Stimulated activated CD8-positive, alpha-beta memory T cell treated with anti-CD3 and anti-CD28 coated beads, Interleukin-15, amount 100 ng/mL, for 1 hour (primary cell): ENCODE data around the gene KLHL17.
"Not testable (repeated sequence)": the region's sequence is repeated elsewhere in the genome, so short reads cannot be mapped to it uniquely, and the experiment has no call there.

ENCODE experiments used
- DNase-seq: peaks from one replicate; pipeline ENCODE4 v3.0.0-alpha.2; 2020; ENCODE audit warnings: low read depth

Gene KLHL17

DNA sequence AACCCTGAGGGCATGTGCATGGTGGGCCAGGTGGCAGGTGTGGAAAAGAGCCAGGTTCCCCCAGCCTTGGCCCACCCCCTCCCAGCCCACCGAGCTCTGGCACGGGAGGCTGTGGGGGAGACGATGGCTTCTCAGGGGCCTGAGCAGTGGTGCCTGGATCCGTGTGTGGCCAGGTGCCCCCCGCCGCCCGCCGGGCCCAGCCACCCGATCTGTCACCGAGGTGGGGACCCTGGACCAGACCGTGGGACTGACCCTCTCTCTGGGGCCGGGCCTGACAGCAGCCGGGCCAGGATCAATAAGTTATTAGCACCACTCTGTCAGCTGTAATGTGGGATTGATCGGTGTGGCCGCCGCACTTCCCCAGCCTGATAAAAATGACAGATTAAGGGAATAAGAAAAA is 22.9 kb upstream of the KLHL17 start:
- no peak for DNase-seq

DNA sequence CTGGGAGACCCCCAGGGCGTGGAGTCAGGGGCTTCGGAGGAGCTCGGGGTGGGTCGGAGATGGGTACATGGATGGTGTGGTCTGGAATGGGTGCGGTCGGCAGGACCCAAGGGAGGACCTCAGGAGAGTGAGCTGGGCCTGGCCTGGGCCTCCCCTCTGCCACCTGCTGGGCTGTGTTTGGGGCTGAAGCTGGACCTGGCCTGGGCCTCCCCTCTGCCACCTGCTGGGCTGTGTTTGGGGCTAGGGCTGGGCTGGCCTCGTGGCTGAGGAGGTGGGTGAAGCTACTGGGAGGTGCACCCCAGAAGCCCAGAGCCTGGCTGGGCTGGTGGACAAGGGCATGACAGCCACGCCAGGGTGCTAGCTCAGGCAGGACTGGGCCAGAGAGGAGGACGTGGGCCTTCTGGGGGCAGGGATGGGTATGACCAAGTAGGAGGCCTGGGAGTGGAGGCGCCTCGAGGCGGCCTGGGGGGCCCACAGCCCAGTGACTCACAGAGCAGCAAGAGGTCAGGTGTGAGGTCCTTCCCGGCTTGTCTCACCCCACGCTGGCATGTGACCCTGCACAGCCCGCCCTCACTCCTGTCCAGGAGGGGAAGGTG is 22.2 kb upstream of the KLHL17 start:
- DNase-seq = no peak

DNA sequence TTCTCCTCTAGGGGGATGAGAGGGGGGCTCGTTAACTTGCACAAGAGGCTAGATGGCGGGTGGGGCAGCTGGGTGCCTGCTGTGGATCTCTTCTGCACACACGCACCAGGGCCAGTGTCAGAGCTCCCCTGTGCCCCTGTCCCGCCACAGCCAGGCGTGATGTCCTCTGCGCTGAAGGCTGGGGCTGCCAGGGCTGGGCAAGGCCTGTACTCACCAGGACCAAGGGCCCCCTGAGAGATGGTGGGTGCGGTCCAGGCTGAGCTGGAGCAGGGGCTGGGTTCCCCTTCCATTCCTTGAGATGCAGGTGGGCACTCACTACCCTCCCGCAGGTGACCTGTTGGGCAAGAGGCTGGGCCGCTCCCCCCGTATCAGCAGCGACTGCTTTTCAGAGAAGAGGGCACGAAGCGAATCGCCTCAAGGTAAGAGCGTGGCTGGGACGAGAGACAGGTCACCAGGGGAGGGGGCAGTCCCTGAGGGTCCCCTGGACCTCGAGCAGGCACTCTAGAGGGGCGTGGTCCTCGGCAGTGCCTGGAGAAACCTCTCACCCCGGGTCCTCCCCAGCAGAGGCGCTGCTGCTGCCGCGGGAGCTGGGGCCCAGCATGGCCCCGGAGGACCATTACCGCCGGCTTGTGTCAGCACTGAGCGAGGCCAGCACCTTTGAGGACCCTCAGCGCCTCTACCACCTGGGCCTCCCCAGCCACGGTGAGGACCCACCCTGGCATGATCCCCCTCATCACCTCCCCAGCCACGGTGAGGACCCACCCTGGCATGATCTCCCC is 21.5 kb upstream of the KLHL17 start:
- no peak for DNase-seq

DNA sequence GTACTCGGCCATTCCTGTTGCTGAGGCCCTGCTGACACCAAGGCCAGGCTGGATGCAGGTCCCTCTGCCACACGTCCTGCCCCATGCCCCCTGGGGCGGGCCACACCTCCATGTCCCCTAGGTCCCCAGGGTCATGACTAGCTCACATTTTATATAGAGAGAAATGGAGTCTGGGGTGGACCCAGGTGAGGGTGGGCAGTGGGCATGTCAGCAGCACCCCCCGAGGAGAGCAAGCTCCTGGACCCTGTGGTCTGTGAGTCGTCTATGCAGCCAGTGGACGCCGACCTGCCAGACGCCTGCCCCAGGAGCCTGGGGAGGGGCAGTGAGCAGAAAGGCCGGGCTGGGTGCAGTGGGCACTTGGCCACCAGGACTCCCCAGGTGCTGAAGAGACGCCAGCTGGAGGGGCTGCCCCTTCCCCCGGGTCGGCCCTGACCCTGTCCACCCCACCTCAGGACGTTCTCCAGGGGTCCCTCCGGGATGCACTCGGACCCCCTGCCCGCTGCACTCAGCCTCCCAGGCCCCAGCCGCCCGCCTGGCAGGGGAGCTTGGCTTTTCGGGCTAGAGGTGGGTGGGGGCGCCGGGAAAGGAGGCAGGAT is 20.8 kb upstream of the KLHL17 start:
- no peak for DNase-seq

DNA sequence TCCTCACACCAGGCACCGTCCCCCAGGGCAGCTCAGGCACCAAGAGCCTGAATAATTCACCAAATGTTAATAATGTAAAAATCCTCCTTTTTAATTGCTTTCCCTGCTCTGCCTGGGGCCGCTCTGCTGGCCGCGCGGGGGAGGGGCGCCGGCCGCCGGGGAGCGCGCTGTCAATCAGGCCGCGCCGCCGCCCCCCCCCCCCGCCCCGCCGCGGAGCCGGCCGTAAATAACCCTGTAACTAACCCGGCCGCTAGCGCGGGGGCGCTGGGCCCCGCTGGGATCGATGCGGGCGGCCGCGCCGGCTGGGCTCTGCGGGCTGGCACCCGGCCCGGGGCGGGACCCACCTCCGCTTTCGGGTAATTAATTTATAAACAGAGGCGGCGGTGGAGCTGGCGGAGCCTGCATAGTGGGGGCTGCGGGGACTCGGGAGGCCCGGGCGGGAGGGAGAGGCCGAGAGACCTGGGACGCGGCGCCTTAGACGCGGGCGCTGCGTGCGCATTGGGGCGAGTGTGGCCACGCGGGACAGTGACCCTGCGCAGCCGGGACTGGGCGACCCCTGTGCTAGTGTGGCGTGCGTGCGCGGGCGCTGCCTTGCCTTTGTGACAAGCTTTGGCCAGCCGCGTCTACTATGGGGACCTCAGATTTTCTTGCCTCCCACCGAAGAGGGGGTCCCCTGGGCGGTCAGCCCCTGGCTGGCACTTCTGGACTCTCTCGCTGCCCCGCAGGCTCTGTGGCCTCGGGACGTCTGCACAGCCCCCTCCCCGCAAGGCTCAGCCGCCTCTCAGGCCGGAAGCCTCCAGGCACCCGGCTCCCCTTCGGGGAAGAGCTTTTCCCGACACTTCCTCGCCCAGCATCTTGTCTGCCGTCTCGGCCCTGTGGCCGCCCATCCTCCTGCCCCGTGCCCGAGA is 20.0 kb upstream of the KLHL17 start:
- DNase-seq = no peak

DNA sequence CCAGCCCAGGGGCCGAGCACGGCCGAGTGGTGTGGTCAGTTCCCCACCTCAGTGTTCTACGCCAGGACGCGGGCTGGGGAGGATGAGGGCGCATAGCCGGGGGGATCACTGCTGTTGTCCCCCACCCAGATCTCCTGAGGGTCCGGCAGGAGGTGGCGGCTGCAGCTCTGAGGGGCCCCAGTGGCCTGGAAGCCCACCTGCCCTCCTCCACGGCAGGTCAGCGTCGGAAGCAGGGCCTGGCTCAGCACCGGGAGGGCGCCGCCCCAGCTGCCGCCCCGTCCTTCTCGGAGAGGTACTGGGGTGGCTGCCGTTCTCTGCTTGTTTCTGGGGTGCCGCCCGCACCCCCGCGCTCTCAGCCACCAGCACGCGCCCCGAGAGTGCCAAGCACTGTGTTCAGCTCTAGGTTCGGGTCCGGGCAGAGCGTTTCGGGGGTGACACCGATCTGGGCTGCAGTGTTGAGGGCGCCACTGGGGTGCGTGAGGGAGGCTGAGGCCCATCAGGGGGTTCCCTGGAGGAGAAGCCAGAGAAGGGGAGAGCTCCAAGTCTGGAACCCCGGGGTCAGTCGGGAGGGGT is 19.3 kb upstream of the KLHL17 start:
- no peak for DNase-seq

DNA sequence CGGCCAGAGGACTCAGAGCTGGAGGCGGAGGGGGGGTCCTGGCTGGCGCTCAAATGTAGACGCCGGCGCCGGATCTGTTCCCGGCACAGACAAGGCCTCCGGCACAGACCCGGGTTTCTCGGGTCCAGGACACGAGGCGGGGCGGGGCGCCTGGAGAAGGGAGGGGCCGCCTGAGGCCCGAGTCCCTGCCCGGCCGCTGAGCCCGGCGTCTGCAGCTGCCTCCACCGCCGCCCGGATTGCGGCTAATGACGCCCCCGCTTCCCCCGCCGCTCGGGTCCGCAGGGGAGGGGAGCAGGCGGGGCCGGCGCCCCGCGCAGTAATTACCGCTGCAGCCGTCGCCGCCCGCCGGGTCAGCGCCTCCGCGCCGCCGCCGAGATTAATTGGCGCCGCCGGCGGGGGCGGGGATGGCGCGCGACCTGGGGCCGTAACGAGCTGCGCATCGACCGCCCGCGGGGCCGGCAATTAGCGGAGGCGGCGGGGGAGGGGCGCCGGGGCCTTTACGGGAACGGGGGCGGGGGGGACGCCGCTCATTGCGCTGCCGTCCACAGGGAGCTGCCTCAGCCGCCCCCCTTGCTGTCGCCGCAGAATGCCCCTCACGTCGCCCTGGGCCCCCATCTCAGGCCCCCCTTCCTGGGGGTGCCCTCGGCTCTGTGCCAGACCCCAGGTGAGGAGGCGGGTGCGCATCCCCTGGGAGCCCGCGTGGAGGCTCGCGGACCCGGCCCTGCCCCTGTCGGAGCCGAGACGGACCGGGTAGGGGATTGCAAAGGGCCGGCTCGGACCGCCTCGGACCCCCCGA is 18.6 kb upstream of the KLHL17 start:
- no peak for DNase-seq

DNA sequence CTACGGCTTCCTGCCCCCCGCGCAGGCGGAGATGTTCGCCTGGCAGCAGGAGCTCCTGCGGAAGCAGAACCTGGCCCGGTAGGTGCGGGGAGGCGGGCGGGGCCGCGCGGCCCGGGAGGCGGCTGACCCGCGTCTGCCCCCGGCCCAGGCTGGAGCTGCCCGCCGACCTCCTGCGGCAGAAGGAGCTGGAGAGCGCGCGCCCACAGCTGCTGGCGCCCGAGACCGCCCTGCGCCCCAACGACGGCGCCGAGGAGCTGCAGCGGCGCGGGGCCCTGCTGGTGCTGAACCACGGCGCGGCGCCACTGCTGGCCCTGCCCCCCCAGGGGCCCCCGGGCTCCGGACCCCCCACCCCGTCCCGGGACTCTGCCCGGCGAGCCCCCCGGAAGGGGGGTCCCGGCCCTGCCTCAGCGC is 18.0 kb upstream of the KLHL17 start:
- no peak for DNase-seq

DNA sequence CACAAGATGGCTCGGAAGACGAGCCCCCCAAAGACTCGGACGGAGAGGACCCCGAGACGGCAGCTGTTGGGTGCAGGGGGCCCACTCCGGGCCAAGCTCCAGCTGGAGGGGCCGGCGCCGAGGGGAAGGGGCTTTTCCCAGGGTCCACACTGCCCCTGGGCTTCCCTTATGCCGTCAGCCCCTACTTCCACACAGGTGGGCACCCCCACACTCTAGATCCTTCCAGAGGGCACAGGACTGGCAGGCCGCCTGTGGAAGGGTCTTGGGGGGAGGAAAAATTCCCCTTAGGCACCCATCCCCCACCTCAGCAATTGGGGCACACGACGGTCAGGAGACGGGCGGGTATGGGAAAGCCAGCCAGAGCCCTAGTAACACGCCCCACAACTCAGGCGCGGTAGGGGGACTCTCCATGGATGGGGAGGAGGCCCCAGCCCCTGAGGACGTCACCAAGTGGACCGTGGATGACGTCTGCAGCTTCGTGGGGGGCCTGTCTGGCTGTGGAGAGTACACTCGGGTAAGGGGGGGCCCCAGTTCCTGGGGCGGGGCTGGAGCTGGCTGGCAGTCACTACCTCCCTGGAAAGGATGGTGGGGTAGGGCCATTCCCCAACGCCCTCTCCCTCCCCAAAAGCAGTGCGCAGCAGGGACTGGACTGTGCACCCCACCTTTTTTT is 17.4 kb upstream of the KLHL17 start:
- no peak for DNase-seq

DNA sequence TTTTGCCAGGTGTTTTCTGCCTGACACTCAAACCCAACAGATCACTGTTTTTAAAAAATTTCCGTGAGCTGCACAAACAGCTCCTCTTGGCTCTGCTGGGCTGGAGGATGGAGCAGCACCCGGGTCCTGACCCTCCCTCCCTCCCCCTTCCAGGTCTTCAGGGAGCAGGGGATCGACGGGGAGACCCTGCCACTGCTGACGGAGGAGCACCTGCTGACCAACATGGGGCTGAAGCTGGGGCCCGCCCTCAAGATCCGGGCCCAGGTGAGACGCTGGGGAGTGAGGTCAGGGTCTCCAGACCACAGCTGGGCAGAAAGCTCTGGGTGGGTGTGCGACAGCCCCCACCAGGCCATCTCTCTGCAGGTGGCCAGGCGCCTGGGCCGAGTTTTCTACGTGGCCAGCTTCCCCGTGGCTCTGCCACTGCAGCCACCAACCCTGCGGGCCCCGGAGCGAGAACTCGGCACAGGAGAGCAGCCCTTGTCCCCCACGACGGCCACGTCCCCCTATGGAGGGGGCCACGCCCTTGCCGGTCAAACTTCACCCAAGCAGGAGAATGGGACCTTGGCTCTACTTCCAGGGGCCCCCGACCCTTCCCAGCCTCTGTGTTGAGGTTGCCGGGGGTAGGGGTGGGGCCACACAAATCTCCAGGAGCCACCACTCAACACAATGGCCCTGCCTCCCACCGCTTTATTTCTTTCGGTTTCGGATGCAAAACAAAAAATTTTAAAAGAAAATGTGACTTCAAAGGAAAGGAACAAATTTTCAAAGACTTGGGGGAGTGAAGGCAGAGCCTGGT is 16.6 kb upstream of the KLHL17 start:
- DNase-seq = no peak

DNA sequence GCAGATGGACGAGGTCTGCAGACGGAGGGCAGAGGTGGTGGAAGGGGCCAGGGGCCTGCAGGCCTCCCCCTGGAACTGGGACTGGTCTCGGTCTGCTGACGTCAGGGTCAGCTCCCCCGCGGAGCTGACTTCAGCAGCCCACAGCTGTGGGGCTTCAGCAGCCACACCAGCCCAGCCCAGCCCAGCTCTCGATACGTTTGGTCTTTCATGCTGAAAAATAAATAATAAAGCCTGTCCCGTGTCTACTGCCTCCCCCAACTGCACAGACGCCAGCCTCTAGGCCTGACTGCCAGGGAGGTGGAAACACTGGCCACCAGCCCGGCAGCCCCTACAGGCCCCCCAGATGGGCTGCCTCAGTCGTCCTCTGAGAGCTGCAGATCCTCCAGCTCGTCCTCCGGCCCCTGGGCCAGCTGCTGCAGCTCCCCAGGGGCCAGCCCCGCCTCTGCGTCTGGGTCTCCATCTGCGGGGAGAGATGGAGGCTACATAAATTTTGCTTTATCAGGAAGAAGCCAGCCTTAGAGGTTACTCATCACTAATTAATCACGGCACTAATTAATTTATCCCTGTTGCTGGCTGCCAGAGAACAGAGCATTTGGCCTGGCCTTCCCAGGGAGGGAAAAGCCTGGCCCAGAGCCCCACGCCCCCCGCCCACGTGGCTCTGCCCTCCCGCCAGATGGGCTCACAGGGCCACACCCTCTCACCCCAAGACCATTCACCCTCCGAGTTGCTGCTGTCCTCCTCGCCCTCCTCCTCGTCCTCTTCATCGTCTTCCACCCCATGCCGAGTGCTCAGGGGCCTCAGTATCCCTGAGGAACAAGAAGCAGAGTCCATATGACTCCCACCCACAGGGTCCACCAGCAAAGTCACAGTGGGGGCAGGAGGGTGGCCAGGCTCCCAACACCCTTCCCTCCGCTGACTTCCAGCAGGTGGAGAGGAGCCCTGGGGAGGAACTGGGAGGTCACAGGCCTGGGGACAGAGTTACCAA is 15.8 kb upstream of the KLHL17 start:
- no peak for DNase-seq

DNA sequence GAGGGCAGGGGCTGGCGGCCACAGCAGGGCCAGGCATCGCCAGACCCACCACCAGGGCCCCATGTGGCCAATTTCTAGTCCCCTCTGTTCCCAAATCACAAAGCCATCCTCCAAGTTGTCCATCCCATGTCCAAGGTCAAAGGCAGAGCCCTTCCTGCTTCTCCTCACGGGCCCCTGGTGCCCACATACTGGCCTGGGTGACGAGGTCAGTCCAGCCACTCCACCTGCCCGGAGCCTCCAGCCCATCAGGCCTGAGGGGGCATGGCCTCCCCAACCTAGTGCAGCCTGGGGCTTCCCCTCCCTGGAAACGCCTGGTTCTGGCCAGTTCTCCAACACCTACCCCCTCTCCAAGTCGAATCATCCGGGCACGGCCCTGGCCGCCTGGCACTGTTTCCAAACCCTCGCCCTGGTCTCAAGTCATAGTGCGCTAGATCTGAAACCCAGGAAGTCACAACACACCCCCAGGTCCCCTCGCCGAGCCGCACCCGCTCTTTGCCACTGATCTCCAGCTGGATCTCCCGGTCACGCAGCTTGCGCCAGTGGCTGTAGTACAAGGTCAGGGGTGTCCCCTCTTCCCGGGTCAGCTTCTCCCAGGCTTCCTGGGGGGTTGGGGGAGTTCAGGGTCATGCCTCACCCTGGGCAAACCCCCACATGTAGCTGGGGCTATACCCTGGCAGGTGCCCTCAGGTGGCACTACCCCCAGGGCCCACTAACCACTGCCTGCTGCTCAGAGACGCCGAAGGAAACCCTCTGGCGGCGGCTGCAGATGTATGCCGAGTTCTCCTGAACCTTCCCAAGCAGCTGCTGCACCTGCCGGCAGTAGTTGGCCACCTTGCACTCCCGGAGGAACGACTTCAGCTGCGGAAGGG is 14.5 kb upstream of the KLHL17 start:
- DNase-seq = no peak

DNA sequence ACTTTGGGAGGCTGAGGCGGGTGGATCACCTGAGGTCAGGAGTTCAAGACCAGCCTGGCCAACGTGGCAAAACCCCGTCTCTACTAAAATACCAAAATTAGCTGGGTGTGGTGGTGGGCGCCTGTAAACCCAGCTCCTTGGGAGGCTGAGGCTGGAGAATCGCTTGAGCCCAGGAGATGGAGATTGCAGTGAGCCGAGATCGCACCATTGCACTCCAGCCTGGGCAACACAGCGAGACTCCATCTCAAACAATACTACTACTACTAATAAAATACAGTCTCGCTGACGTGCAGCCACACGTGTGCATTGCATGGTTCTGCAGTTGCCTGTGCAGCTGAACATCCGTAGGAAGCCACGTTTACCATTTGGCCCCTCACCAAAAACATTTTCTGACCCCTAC is 13.6 kb upstream of the KLHL17 start:
- not testable (repeated sequence) for DNase-seq

DNA sequence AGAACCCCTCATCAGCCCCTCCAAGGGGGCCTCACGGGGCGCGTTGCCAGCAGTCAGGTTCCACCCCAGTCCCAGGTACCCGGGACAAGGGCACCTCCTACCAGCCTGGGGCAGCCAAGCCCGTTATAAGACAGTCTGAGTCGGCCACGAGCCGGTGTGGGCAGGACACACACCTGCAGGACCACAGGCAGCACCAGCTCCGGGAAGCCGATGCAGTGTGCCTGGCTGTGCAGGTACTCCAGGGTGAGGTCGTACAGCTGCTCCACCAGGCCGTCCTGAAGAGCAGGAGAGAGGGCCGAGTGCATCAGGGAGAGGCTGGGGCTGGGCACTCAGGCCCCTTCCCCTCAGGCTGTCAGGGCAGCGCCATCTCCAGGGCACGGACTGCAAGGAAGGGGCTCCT is 12.4 kb upstream of the KLHL17 start:
- no peak for DNase-seq

DNA sequence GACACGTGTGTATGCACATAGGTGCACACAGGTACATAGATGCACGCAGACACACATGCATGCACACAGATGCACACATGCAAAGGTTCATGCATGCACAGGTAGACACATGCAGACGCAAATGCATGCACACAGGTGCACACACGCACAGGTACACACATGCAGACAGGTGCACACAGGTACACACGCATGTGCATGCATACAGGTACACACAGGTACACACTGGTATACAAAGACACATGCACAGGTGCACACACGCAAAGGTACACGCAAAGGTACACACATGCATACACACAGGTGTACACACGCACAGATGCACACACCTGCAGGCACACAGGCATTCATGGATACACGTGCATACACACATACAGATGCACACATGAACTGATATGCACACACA is 10.1 kb upstream of the KLHL17 start:
- no peak for DNase-seq

DNA sequence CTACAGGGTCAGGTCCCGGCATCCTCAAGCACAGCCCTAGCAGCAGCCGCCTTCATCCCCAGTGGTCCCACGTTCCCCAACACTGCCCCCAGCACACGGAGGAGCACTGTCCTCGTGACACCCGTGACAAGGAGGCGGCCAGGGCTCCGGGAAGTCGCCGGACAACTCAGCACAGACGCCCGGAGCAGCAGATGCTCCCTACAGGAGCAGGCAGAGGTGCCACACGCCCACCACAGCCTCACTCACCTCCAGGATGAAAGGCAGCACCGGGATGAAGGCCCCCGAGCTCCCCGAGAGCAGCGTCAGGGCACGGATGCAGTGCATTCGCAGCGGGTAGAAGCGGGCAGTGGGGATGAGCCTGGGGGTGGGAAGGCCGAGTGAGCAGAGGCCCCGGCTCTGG is 9.5 kb upstream of the KLHL17 start:
- no peak for DNase-seq

DNA sequence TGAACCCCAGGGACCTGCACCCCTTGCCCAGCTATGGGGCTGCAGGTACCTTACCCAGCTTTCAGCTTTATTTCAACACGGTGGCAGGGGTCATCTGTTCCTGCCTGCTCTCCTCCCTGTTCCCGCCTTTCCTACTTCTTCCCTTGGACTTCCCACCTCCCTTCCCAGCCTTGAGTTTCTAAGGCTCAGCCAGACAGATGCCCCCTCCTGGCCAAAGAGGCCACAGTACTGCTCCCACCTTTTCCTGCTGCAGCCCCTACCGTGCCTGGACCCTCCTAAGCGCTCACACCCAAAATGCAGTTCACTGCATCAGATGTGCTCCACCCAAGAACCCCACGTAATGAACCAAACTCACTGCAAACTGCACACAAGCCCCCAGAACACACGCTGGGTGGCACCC is 9.0 kb upstream of the KLHL17 start:
- no peak for DNase-seq

DNA sequence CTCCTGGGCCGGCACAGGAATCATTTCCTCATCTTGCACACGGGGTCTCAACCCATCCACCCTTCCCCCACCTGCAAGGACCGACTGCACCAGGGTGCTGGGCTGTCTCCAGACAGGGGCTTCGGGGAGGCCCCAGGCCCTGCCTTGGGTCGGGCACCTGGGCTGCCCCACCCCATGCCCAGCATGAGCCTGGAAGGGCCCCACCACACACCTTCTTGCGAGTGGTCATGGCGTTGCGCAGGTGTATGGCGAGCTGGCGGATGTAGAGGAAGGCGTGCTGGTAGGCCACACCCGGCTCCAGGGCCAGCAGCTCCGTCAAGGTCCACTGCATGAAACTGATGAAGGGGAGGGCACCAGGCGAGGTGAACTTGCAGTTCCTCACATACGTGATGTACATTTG is 8.2 kb upstream of the KLHL17 start:
- DNase-seq = no peak
